Endothelial cell of umbilical vein (primary cell): Measurements from ENCODE around the gene TXNL4A.

ENCODE experiments used
- CTCF ChIP-seq, 2 donors: IDR thresholded peaks; 1 replicate in 1 of 2; 2 replicates in 1 of 2; pipeline ENCODE4 v1.5.1; 2011; ENCODE audit warnings: low read length in 2 of 2, mild to moderate bottlenecking in 2 of 2, moderate library complexity in 2 of 2, control low read depth in 1 of 2, inconsistent platforms in 1 of 2, low read depth in 1 of 2; ENCODE audit not compliant: insufficient read depth in 1 of 2; ENCODE audit errors: extremely low read depth in 1 of 2
- EZH2 ChIP-seq: IDR thresholded peaks from 2 replicates; pipeline ENCODE4 v1.6.1; 2012; ENCODE audit warnings: borderline replicate concordance, low read depth, mild to moderate bottlenecking, moderate library complexity, low read length, inconsistent platforms; ENCODE audit not compliant: severe bottlenecking
- FOS ChIP-seq: IDR thresholded peaks from 2 replicates; pipeline ENCODE4 v1.6.1; 2011; ENCODE audit warnings: mild to moderate bottlenecking, low read length, moderate library complexity, borderline replicate concordance; ENCODE audit not compliant: insufficient read depth
- JUN ChIP-seq: IDR thresholded peaks from 2 replicates; pipeline ENCODE4 v1.6.1; 2011; ENCODE audit warnings: borderline replicate concordance, low read depth; ENCODE audit not compliant: insufficient read length, insufficient read depth
- POLR2A ChIP-seq: IDR thresholded peaks from 2 replicates; pipeline ENCODE4 v1.6.1; 2012; ENCODE audit warnings: low read depth, mild to moderate bottlenecking, control low read depth, low read length
- POLR2AphosphoS5 ChIP-seq: IDR thresholded peaks from 2 replicates; pipeline ENCODE4 v1.6.1; 2012; ENCODE audit warnings: low read depth, mild to moderate bottlenecking, control low read depth, low read length, moderate library complexity; ENCODE audit not compliant: insufficient read depth
- TF ChIP-seq, protein P1 (sequence below): IDR thresholded peaks from 2 replicates; pipeline ENCODE4 v1.6.1; 2011; ENCODE audit not compliant: insufficient read depth, insufficient read length

- TF ChIP-seq POLR2A: no peak
- TF ChIP-seq CTCF (IDR thresholded peaks at IDR 0.05; ENCODE audit: extremely low read depth in 1 of 2, insufficient read depth in 1 of 2, low read depth in 1 of 2, low read length in 2 of 2): no peak
- no peak for TF ChIP-seq FOS
- TF ChIP-seq EZH2: no peak
- TF ChIP-seq, protein P1, sequence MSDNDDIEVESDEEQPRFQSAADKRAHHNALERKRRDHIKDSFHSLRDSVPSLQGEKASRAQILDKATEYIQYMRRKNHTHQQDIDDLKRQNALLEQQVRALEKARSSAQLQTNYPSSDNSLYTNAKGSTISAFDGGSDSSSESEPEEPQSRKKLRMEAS: no peak
- no peak for TF ChIP-seq POLR2AphosphoS5
- no peak for TF ChIP-seq JUN
Measured at GRCh38 chr18:79983793-79984192, 4.6 kb downstream of the TXNL4A start.
